SK-N-SH treated with all-trans-retinoic acid at 6 μM for 48 hours (cell line): ENCODE results near the gene MRGPRX3.

Experiments used
- ATAC-seq: fragments of 200-7000 bp; cut with Tn5 transposase; 3 replicates; pipeline ENCODE4 v1.9.1; 2020; ENCODE audit warnings: mild to moderate bottlenecking, moderate library complexity
- ARNTL ChIP-seq: fragments of 450-650 bp; formaldehyde crosslinking; IDR thresholded peaks from 2 replicates; pipeline ENCODE4 v1.5.0; 2020; ENCODE audit warnings: low read depth, mild to moderate bottlenecking, moderate library complexity, borderline replicate concordance
- BACH2 ChIP-seq: fragments of 250-450 bp; sonication (Bioruptor Pico); IDR thresholded peaks from 2 replicates; pipeline ENCODE4 v1.9.0; 2021; ENCODE audit warnings: mild to moderate bottlenecking, borderline replicate concordance
- CSDC2 ChIP-seq: fragments of 250-450 bp; sonication (Bioruptor Pico); IDR thresholded peaks from 2 replicates; pipeline ENCODE4 v1.5.0; 2020; ENCODE audit warnings: mild to moderate bottlenecking, moderate library complexity
- ESRRG ChIP-seq: fragments of 250-450 bp; sonication (Bioruptor Pico); IDR thresholded peaks from 2 replicates; pipeline ENCODE4 v1.6.1; 2021; ENCODE audit warnings: mild to moderate bottlenecking
- GLIS3 ChIP-seq: fragments of 250-450 bp; sonication (Bioruptor Pico); IDR thresholded peaks from 2 replicates; pipeline ENCODE4 v1.5.0; 2020; ENCODE audit warnings: mild to moderate bottlenecking, moderate library complexity
- PPARA ChIP-seq: fragments of 250-450 bp; sonication (Bioruptor Pico); IDR thresholded peaks from 2 replicates; pipeline ENCODE4 v1.5.0; 2020; ENCODE audit warnings: mild to moderate bottlenecking, borderline replicate concordance
- RARB ChIP-seq: fragments of 250-450 bp; sonication (Bioruptor Pico); IDR thresholded peaks from 2 replicates; pipeline ENCODE4 v1.8.0; 2021; ENCODE audit warnings: mild to moderate bottlenecking, moderate library complexity
- SNAI2 ChIP-seq: fragments of 250-450 bp; sonication (Bioruptor Pico); IDR thresholded peaks from 2 replicates; pipeline ENCODE4 v1.5.0; 2020; ENCODE audit warnings: mild to moderate bottlenecking, moderate library complexity
- TOX ChIP-seq: fragments of 250-450 bp; sonication (Bioruptor Pico); IDR thresholded peaks from 2 replicates; pipeline ENCODE4 v1.8.0; 2021; ENCODE audit warnings: mild to moderate bottlenecking, moderate library complexity, borderline replicate concordance
- ZC3H10 ChIP-seq: fragments of 250-450 bp; sonication (Bioruptor Pico); IDR thresholded peaks from 2 replicates; pipeline ENCODE4 v1.5.1; 2021; ENCODE audit warnings: mild to moderate bottlenecking, moderate library complexity
- ZNF565 ChIP-seq: fragments of 450-650 bp; formaldehyde crosslinking; conservative IDR thresholded peaks from 2 replicates; pipeline ENCODE4 v1.5.0; 2020; ENCODE audit warnings: low read depth, mild to moderate bottlenecking, moderate library complexity
- ZNF70 ChIP-seq: fragments of 450-650 bp; formaldehyde crosslinking; IDR thresholded peaks from 2 replicates; pipeline ENCODE4 v1.5.0; 2020; ENCODE audit warnings: mild to moderate bottlenecking, moderate library complexity
- ZNF8 ChIP-seq: fragments of 450-650 bp; formaldehyde crosslinking; IDR thresholded peaks from 2 replicates; pipeline ENCODE4 v1.5.0; 2020; ENCODE audit warnings: mild to moderate bottlenecking, moderate library complexity
- TF ChIP-seq, protein P1 (sequence below): fragments of 250-450 bp; sonication (Bioruptor Pico); IDR thresholded peaks from 2 replicates; pipeline ENCODE4 v1.5.1; 2020; ENCODE audit warnings: low read depth, mild to moderate bottlenecking, moderate library complexity
- TF ChIP-seq, protein P2 (sequence below): fragments of 250-450 bp; sonication (Bioruptor Pico); IDR thresholded peaks from 2 replicates; pipeline ENCODE4 v1.8.0; 2021; ENCODE audit warnings: low read depth, mild to moderate bottlenecking, moderate library complexity, borderline replicate concordance
- TF ChIP-seq, protein P3 (sequence below): fragments of 250-450 bp; sonication (Bioruptor Pico); IDR thresholded peaks from 2 replicates; pipeline ENCODE4 v1.8.0; 2020; ENCODE audit warnings: mild to moderate bottlenecking, moderate library complexity, borderline replicate concordance
- TF ChIP-seq, protein P4 (sequence below): fragments of 250-450 bp; sonication (Bioruptor Pico); IDR thresholded peaks from 2 replicates; pipeline ENCODE4 v1.5.1; 2021; ENCODE audit warnings: mild to moderate bottlenecking, moderate library complexity
- TF ChIP-seq, protein P5 (sequence below): fragments of 250-450 bp; sonication (Bioruptor Pico); IDR thresholded peaks from 2 replicates; pipeline ENCODE4 v1.5.0; 2020; ENCODE audit warnings: mild to moderate bottlenecking, moderate library complexity

Gene MRGPRX3

DNA sequence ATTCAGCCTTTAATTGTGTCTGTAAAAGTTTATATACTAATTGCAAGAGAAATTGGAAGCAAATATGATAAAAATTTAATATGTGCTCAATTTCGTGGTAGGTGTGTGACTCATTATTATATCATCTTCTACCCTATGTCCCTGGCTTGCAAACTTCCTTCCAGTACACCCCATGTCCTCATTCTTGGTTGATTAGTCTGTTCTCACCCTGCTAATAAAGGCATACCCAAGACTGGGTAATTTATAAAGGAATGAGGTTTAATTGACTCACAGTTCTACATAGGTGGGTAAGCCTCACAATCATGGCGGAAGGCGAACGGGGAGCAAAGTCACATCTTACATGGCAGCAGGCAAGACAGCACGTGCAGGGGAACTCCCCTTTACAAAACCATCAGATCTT is 11.9 kb downstream of the MRGPRX3 start (continued):
- TF ChIP-seq, protein P1, sequence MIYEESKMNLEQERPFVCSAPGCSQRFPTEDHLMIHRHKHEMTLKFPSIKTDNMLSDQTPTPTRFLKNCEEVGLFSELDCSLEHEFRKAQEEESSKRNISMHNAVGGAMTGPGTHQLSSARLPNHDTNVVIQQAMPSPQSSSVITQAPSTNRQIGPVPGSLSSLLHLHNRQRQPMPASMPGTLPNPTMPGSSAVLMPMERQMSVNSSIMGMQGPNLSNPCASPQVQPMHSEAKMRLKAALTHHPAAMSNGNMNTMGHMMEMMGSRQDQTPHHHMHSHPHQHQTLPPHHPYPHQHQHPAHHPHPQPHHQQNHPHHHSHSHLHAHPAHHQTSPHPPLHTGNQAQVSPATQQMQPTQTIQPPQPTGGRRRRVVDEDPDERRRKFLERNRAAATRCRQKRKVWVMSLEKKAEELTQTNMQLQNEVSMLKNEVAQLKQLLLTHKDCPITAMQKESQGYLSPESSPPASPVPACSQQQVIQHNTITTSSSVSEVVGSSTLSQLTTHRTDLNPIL (CRISPR knock-in tag), result no peak
- no peak for TF ChIP-seq ZNF70
- TF ChIP-seq, protein P2, sequence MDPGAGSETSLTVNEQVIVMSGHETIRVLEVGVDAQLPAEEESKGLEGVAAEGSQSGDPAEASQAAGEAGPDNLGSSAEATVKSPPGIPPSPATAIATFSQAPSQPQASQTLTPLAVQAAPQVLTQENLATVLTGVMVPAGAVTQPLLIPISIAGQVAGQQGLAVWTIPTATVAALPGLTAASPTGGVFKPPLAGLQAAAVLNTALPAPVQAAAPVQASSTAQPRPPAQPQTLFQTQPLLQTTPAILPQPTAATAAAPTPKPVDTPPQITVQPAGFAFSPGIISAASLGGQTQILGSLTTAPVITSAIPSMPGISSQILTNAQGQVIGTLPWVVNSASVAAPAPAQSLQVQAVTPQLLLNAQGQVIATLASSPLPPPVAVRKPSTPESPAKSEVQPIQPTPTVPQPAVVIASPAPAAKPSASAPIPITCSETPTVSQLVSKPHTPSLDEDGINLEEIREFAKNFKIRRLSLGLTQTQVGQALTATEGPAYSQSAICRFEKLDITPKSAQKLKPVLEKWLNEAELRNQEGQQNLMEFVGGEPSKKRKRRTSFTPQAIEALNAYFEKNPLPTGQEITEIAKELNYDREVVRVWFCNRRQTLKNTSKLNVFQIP (CRISPR knock-in tag), result no peak
- no peak for TF ChIP-seq TOX (CRISPR knock-in tag)
- no peak for TF ChIP-seq RARB (CRISPR knock-in tag)
- TF ChIP-seq PPARA (CRISPR knock-in tag), result no peak
- TF ChIP-seq ZNF565 (CRISPR knock-in tag), result no peak
- no peak for TF ChIP-seq ZC3H10 (CRISPR knock-in tag)

DNA sequence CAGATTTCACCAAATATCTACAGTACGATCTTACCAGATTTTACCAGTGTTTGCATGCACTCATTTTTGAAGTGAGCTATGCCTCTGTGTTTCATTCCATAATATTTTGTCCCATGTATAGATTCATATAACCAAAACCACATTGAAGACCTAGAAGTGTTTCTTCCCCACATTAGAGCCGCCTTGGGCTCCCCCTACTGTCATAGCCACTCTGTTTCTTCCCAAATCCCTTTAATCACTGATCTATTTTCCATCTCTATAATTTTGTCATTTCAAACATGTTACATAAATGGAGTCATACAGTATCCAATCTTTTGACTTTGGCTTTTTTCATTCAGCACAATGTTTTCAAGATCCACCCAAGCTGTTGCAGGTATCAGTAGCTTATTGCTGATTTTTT is 12.7 kb downstream of the MRGPRX3 start:
- ATAC-seq, result peak; percentile 65; the same call in 2 of the 3 replicates
- TF ChIP-seq SNAI2 (CRISPR knock-in tag), result no peak
- TF ChIP-seq, protein P3, sequence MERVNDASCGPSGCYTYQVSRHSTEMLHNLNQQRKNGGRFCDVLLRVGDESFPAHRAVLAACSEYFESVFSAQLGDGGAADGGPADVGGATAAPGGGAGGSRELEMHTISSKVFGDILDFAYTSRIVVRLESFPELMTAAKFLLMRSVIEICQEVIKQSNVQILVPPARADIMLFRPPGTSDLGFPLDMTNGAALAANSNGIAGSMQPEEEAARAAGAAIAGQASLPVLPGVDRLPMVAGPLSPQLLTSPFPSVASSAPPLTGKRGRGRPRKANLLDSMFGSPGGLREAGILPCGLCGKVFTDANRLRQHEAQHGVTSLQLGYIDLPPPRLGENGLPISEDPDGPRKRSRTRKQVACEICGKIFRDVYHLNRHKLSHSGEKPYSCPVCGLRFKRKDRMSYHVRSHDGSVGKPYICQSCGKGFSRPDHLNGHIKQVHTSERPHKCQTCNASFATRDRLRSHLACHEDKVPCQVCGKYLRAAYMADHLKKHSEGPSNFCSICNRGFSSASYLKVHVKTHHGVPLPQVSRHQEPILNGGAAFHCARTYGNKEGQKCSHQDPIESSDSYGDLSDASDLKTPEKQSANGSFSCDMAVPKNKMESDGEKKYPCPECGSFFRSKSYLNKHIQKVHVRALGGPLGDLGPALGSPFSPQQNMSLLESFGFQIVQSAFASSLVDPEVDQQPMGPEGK (CRISPR knock-in tag), result no peak
- TF ChIP-seq CSDC2, result no peak
- no peak for TF ChIP-seq ZC3H10 (CRISPR knock-in tag)
- no peak for TF ChIP-seq GLIS3
- TF ChIP-seq ZNF565 (CRISPR knock-in tag), result no peak
- no peak for TF ChIP-seq BACH2 (CRISPR knock-in tag)
- no peak for TF ChIP-seq PPARA (CRISPR knock-in tag)
- TF ChIP-seq RARB (CRISPR knock-in tag), result no peak
- TF ChIP-seq ARNTL (CRISPR knock-in tag), result no peak
- TF ChIP-seq TOX (CRISPR knock-in tag), result no peak
- TF ChIP-seq, protein P4, sequence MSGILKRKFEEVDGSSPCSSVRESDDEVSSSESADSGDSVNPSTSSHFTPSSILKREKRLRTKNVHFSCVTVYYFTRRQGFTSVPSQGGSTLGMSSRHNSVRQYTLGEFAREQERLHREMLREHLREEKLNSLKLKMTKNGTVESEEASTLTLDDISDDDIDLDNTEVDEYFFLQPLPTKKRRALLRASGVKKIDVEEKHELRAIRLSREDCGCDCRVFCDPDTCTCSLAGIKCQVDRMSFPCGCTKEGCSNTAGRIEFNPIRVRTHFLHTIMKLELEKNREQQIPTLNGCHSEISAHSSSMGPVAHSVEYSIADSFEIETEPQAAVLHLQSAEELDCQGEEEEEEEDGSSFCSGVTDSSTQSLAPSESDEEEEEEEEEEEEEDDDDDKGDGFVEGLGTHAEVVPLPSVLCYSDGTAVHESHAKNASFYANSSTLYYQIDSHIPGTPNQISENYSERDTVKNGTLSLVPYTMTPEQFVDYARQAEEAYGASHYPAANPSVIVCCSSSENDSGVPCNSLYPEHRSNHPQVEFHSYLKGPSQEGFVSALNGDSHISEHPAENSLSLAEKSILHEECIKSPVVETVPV (CRISPR knock-in tag), result no peak
- TF ChIP-seq, protein P5, sequence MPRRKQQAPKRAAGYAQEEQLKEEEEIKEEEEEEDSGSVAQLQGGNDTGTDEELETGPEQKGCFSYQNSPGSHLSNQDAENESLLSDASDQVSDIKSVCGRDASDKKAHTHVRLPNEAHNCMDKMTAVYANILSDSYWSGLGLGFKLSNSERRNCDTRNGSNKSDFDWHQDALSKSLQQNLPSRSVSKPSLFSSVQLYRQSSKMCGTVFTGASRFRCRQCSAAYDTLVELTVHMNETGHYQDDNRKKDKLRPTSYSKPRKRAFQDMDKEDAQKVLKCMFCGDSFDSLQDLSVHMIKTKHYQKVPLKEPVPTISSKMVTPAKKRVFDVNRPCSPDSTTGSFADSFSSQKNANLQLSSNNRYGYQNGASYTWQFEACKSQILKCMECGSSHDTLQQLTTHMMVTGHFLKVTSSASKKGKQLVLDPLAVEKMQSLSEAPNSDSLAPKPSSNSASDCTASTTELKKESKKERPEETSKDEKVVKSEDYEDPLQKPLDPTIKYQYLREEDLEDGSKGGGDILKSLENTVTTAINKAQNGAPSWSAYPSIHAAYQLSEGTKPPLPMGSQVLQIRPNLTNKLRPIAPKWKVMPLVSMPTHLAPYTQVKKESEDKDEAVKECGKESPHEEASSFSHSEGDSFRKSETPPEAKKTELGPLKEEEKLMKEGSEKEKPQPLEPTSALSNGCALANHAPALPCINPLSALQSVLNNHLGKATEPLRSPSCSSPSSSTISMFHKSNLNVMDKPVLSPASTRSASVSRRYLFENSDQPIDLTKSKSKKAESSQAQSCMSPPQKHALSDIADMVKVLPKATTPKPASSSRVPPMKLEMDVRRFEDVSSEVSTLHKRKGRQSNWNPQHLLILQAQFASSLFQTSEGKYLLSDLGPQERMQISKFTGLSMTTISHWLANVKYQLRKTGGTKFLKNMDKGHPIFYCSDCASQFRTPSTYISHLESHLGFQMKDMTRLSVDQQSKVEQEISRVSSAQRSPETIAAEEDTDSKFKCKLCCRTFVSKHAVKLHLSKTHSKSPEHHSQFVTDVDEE (CRISPR knock-in tag), result no peak
- TF ChIP-seq ZNF70, result no peak
- TF ChIP-seq ESRRG, result no peak

DNA sequence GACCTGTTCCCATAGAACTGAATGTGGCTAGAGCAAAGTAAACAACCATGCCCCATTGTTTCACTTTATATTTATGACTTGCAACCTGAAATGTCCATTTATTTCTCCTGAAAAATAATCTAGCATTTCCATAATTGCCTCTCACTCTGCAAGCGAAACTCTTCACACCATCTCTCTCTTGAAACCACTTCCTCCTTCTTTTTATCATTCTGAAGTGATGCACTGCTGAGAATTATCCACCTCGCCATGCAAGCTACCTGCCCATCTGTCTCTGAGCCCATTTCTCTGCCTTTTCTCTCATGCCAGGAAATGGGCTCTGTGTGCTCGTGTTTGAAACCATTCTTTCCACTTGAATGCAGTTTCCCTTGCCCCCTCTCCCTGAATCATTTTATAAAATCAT is 13.5 kb downstream of the MRGPRX3 start:
- TF ChIP-seq TOX (CRISPR knock-in tag) (no peak), PPARA (CRISPR knock-in tag) (no peak), RARB (CRISPR knock-in tag) (no peak), ZNF8 (CRISPR knock-in tag) (no peak)
- TF ChIP-seq, protein P1 (CRISPR knock-in tag), result no peak
- no peak for ATAC-seq
